ENCODE data around the gene ITPR2. TPM values are rescaled to one million over a fixed set of nuclear protein-coding genes. Genes with fewer than 3 reads are reported as not detected.

ITPR2 gene
- total RNA-seq, 1 donor from 2014 or later, result 74.5 TPM

GRCh38 chr12:26872625-26873024, 39.6 kb upstream of the ITPR2 start:
- Mint-ChIP-seq H3K4me3 (no peak overlapping the region), H3K27ac (no peak overlapping the region), H3K27me3 (no peaks in the 10 kb centered on the region), H3K36me3 (ENCODE audit: low read depth) (no peaks in the 10 kb centered on the region), H3K9me3 (no peaks in the 10 kb centered on the region), H3K4me1 (peaks cover 6% of the 10 kb centered on the region)
- ChIA-PET POLR2A (no interaction called here), CTCF (no interaction called here)
- ATAC-seq (ENCODE audit: low read depth) (no peak), DNase-seq (no peak)
- no peak for TF ChIP-seq CTCF (IDR thresholded peaks at IDR 0.05)
- intact Hi-C loops (cut with micrococcal nuclease), result no loop called here

GRCh38 chr12:26871985-26872384, 39.0 kb upstream of the ITPR2 start:
- ChIA-PET POLR2A (no interaction called here), CTCF (interaction anchor here (1.0 kb wide), 1 partner anchor 13 kb away, joined by 3 read pairs; no protein-coding TSS in a partner anchor)
- intact Hi-C loops (cut with micrococcal nuclease), result no loop called here
- Mint-ChIP-seq H3K4me3 (no peak overlapping the region), H3K36me3 (ENCODE audit: low read depth) (no peaks in the 10 kb centered on the region), H3K9me3 (no peaks in the 10 kb centered on the region), H3K4me1 (peaks cover 12% of the 10 kb centered on the region), H3K27me3 (no peaks in the 10 kb centered on the region), H3K27ac (no peak overlapping the region)
- TF ChIP-seq CTCF (IDR thresholded peaks at IDR 0.05), result no peak
- ATAC-seq (ENCODE audit: low read depth) (no peak), DNase-seq (no peak)

GRCh38 chr12:26870491-26871419, 37.8 kb upstream of the ITPR2 start:
- ATAC-seq (ENCODE audit: low read depth) (no peak), DNase-seq (no peak)
- CTCF ChIA-PET, result interaction anchor here (0.8 to 2.9 kb wide), 2 partner anchors 8 to 14 kb away, joined by 3 to 11 read pairs; no protein-coding TSS in a partner anchor
- TF ChIP-seq CTCF (IDR thresholded peaks at IDR 0.05), result no peak
- Mint-ChIP-seq H3K9me3 (no peaks in the 10 kb centered on the region), H3K4me1 (peaks cover 14% of the 10 kb centered on the region), H3K27me3 (no peaks in the 10 kb centered on the region), H3K36me3 (ENCODE audit: low read depth) (no peaks in the 10 kb centered on the region), H3K4me3 (no peak overlapping the region), H3K27ac (no peak overlapping the region)
- POLR2A ChIA-PET, result no interaction called here
- intact Hi-C loops (cut with micrococcal nuclease), result no loop called here

GRCh38 chr12:26869908-26870459, 37.0 kb upstream of the ITPR2 start:
- Mint-ChIP-seq H3K36me3 (ENCODE audit: low read depth) (no peaks in the 10 kb centered on the region), H3K27me3 (no peaks in the 10 kb centered on the region), H3K27ac (no peak overlapping the region), H3K4me1 (peaks cover 14% of the 10 kb centered on the region), H3K4me3 (no peak overlapping the region), H3K9me3 (no peaks in the 10 kb centered on the region)
- intact Hi-C loops (cut with micrococcal nuclease), result no loop called here
- no peak for DNase-seq
- ATAC-seq (ENCODE audit: low read depth), result no peak
- TF ChIP-seq CTCF (IDR thresholded peaks at IDR 0.05), result no peak
- ChIA-PET CTCF (interaction anchor here (2.9 kb wide), 1 partner anchor 15 kb away, joined by 11 read pairs; no protein-coding TSS in a partner anchor), POLR2A (no interaction called here)

GRCh38 chr12:26869104-26869494, 36.1 kb upstream of the ITPR2 start:
- no peaks in the 10 kb centered on the region for H3K9me3 Mint-ChIP-seq
- CTCF ChIA-PET, result interaction anchor here (2.9 kb wide), 1 partner anchor 16 kb away, joined by 11 read pairs; no protein-coding TSS in a partner anchor
- intact Hi-C loops (cut with micrococcal nuclease), result no loop called here
- H3K27ac Mint-ChIP-seq, result no peak overlapping the region
- peaks cover 9% of the 10 kb centered on the region for H3K4me1 Mint-ChIP-seq
- DNase-seq (no peak), ATAC-seq (ENCODE audit: low read depth) (no peak)
- no peak overlapping the region for H3K4me3 Mint-ChIP-seq
- H3K36me3 Mint-ChIP-seq (ENCODE audit: low read depth), result no peaks in the 10 kb centered on the region
- no peak for TF ChIP-seq CTCF (IDR thresholded peaks at IDR 0.05)
- H3K27me3 Mint-ChIP-seq, result no peaks in the 10 kb centered on the region
- POLR2A ChIA-PET, result no interaction called here

All from activated B cell treated with CpG ODN at 0.5 μM for 24 hours (primary cell).